IgD-negative memory B cell (primary cell): ENCODE measurements around the gene LMLN. TPM values are rescaled to one million over a fixed set of nuclear protein-coding genes. Genes with fewer than 3 reads are reported as not detected.
A peak's percentile ranks its signal among the peaks of the same experiment; 100 is the strongest.
"Not testable (repeated sequence)": the region's sequence is repeated elsewhere in the genome, so short reads cannot be mapped to it uniquely, and the experiment has no call there.

Experiments used
- H3K27ac Mint-ChIP-seq, 3 donors: one replicate each; pipeline ENCODE4 v1.8.0; 2020 to 2022; ENCODE audit warnings: mild to moderate bottlenecking in 3 of 3, mixed read lengths in 3 of 3, moderate library complexity in 1 of 3
- H3K27me3 Mint-ChIP-seq: one replicate; pipeline ENCODE4 v1.8.0; 2021; ENCODE audit warnings: mixed read lengths
- H3K36me3 Mint-ChIP-seq: one replicate; pipeline ENCODE4 v1.8.0; 2020; ENCODE audit warnings: mild to moderate bottlenecking, mixed read lengths
- H3K4me1 Mint-ChIP-seq, 3 donors: one replicate each; pipeline ENCODE4 v1.8.0; 2020 to 2022; ENCODE audit warnings: mixed read lengths in 3 of 3, mild to moderate bottlenecking in 1 of 3
- H3K4me3 Mint-ChIP-seq, 4 donors: one replicate each; pipeline ENCODE4 v1.8.0; 2020 to 2022; ENCODE audit warnings: mild to moderate bottlenecking in 4 of 4, mixed read lengths in 4 of 4, moderate library complexity in 3 of 4
- H3K9me3 Mint-ChIP-seq, 3 donors: one replicate each; pipeline ENCODE4 v1.8.0; 2020 to 2021; ENCODE audit warnings: mixed read lengths in 3 of 3, mild to moderate bottlenecking in 1 of 3
- polyA plus RNA-seq: library from polyadenylated mRNA; unstranded; fragments of 300-500 nt; fragmentation: Illumina TruSeq; gene quantifications from one replicate; pipeline ENCODE4 v1.2.3, GENCODE V29; 2021

Gene LMLN
- polyA plus RNA-seq, 1 donor from 2014 or later: 1.3 TPM

DNA sequence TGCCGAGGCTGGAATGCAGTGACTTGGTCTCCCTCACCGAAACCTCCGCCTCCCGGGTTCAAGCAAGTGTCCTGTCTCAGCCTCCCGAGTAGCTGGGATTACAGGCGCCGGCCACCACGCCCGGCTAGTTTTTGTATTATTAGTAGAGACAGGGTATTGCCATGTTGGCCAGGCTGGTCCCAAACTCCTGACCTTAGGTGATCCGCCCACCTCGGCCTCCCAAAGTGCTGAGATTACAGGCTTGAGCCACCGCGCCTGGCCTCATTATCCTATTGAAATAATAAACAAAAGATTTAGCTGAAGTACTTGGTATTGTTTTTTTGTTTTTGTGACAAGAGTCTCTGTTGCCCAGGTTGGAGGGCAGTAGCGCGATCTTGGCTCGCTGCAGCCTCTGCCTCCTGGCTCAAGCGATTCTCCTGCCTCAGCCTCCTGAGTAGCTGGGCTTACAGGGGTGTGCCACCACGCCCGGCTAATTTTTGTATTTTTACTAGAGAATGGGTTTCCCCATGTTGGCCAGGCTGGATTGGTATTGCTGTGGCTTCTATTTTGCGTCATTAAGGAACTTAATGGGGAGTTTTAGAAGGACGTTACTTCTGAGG, 8.5 kb upstream of the LMLN start:
- peaks cover 6% of the 10 kb centered on the region for H3K36me3 Mint-ChIP-seq
- peaks cover 19 to 27% (median 26%) of the 10 kb centered on the region in 3 donors for H3K4me1 Mint-ChIP-seq
- no peaks in the 10 kb centered on the region for H3K27me3 Mint-ChIP-seq
- H3K9me3 Mint-ChIP-seq: no peaks in the 10 kb centered on the region
- H3K27ac Mint-ChIP-seq: peak overlapping the region; percentile 99 to 100 (median 100)
- H3K4me3 Mint-ChIP-seq: peak overlapping the region; percentile 96 to 99 (median 97)

DNA sequence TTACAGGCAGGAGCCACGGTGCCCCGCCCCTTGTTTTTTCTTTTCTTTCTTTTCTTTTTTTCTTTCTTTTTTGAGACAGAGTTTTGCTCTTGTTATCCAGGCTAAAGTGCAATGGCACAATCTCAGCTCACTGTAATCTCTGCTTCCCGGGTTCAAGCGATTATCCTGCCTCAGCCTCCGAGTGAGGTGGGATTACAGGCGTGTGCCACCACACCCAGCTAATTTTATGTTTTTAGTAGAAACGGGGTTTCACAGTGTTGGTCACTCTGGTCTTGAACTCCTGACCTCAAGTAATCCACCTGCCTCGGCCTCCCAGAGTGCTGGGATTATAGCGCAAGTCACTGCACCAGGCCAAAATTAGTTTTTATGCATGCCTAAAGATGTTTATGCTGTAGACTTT, 7.6 kb upstream of the LMLN start:
- no peaks in the 10 kb centered on the region for H3K9me3 Mint-ChIP-seq
- no peaks in the 10 kb centered on the region for H3K27me3 Mint-ChIP-seq
- peaks cover 19 to 32% (median 27%) of the 10 kb centered on the region in 3 donors for H3K4me1 Mint-ChIP-seq
- H3K27ac Mint-ChIP-seq: peak overlapping the region in 2 of 3 donors; percentile 73 to 79
- peaks cover 6% of the 10 kb centered on the region for H3K36me3 Mint-ChIP-seq
- H3K4me3 Mint-ChIP-seq: peak overlapping the region in 2 of 4 donors; percentile 28 to 30

DNA sequence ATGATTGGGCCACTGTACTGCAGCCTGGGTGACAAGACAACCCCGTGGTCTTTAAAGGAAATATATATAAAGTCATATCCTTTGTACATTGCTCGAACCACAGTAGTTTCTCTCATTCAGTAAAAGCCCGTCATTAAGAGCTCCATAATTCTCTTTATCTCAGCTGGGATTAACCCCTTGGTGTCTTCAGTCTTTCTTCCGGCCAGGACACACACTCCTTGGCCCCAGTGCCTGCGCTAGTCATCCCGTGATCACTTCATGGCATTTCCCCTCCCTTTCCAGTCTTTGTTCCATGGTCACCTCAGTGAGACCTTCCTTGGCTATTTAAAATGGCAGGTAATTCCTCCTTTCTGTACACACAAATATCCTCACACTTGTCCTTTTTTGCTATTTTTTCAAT, 6.7 kb upstream of the LMLN start:
- Mint-ChIP-seq H3K27ac (peak overlapping the region; percentile 71 to 79 (median 79)), H3K9me3 (no peaks in the 10 kb centered on the region), H3K4me3 (peak overlapping the region; percentile 2 to 70 (median 40)), H3K4me1 (peaks cover 20 to 36% (median 31%) of the 10 kb centered on the region in 3 donors), H3K36me3 (peaks cover 6% of the 10 kb centered on the region), H3K27me3 (no peaks in the 10 kb centered on the region)

DNA sequence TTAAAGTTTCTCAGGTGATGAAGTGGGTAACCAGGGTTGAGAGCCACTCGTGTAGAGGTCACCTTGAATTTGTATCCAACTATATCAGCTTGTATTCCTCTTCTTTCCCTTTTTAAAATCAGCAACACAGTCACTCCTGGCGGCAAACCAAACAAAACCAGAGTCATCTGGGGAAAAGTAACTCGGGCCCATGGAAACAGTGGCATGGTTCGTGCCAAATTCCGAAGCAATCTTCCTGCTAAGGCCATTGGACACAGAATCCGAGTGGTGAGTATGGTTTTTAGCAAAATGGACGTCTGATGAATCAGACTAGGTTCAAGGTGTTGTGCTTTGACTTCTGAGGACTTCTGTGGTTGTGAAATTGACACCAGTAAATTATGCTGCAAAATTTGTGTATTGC, 6.1 kb upstream of the LMLN start:
- H3K4me3 Mint-ChIP-seq: peak overlapping the region in 2 of 4 donors; percentile 16 to 64
- H3K27ac Mint-ChIP-seq: peak overlapping the region; percentile 4 to 79 (median 79)
- no peaks in the 10 kb centered on the region for H3K27me3 Mint-ChIP-seq
- H3K4me1 Mint-ChIP-seq: peaks cover 24 to 36% (median 35%) of the 10 kb centered on the region in 3 donors
- no peaks in the 10 kb centered on the region for H3K9me3 Mint-ChIP-seq
- peaks cover 6% of the 10 kb centered on the region for H3K36me3 Mint-ChIP-seq

DNA sequence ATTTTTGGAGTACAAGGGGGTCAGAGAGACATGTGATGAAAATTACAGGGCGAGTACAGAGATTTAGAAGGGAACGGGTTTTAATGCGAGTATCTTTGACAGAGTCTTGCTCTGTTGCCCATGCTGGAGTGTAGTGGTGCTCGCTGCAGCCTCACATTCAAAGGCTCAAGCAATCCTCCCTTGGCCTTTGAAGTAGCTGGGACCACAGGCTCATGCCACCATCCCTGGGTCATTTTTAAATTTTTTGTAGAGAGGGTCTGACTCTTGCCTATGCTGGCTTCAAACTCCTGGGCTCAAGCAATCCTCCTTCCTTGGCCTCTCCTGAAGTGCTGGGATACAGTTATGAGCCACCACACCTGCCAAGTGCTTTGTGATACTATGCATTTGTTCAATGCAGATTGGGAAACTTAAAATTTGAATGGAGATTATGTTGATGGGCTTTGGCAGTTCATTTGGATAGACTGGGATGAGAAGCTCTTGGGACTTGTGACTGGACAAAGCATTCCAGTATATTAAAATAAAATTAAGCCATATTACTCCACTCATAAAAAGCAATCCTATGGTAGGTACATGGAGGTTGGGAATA, 4.0 kb upstream of the LMLN start:
- Mint-ChIP-seq H3K36me3 (peaks cover 3% of the 10 kb centered on the region), H3K27me3 (no peaks in the 10 kb centered on the region), H3K27ac (peak overlapping the region in 1 of 3 donors; percentile 19), H3K4me3 (peak overlapping the region in 1 of 4 donors; percentile 78), H3K9me3 (no peaks in the 10 kb centered on the region), H3K4me1 (peaks cover 29 to 35% (median 34%) of the 10 kb centered on the region in 3 donors)

DNA sequence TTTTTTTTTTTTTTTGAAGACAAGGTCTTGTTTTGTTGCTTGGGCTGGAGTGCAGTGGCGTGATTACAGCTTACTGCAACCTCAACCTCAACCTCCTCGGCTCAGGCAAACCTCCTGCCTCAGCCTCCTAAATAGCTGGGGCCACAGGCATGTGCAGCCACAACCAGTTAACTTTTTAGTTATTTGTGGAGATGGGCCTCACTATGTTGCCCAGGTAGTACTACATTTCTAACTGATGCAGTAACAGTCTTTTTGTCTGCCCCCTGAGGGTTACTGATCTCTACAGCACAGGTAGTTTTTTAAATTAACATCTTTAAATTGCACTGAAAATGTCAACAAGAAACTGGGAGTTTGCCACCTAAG, 3.4 kb upstream of the LMLN start:
- Mint-ChIP-seq H3K27ac (peak overlapping the region in 2 of 3 donors; percentile 64 to 92), H3K9me3 (no peaks in the 10 kb centered on the region), H3K27me3 (no peaks in the 10 kb centered on the region), H3K4me1 (peaks cover 29 to 35% (median 33%) of the 10 kb centered on the region in 3 donors), H3K36me3 (peaks cover 3% of the 10 kb centered on the region), H3K4me3 (peak overlapping the region in 1 of 4 donors; percentile 78)

DNA sequence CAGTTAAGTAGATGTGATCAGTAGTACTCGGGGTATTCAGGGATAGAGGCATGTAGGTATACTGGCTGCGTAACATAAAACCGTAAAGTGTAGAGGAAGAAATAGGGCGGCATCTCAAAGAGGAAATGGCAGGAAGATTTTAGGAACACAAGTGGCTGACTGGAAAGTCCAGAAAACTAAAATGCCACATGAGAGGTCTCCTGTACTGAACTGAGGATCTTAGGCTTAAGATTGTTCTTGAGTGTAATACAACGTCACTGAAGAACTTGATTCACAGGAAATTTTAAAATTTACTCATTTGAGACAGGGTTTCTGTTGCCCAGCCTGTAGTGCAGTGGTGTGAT, 2.3 kb upstream of the LMLN start:
- H3K4me1 Mint-ChIP-seq: peaks cover 29 to 38% (median 34%) of the 10 kb centered on the region in 3 donors
- peak overlapping the region in 2 of 4 donors; percentile 67 to 78 for H3K4me3 Mint-ChIP-seq
- H3K27ac Mint-ChIP-seq: peak overlapping the region; percentile 64 to 92 (median 78)
- no peaks in the 10 kb centered on the region for H3K27me3 Mint-ChIP-seq
- peaks cover 3% of the 10 kb centered on the region for H3K36me3 Mint-ChIP-seq
- no peaks in the 10 kb centered on the region for H3K9me3 Mint-ChIP-seq

DNA sequence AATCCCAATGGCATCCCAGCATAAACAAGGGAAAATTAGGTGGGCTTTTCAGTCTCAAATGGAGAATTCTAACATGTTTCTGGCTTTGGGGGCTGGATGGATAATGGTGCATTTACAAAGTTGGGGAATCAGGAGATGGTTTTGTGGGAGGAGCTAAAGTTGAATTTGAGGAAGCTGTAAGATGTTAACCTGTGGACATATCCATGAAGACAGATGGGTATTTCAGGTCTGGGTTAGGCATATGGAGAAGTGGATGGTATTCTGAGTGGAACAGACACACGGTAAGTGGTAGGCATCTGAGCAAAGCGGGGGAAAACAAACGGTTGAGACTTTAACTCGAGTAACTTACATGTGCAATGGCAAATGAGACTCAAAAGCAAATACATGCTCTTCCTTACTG, 1.7 kb upstream of the LMLN start:
- Mint-ChIP-seq H3K27ac (peak overlapping the region in 1 of 3 donors; percentile 79), H3K36me3 (no peaks in the 10 kb centered on the region), H3K27me3 (no peaks in the 10 kb centered on the region), H3K4me3 (peak overlapping the region; percentile 34 to 85 (median 58)), H3K9me3 (no peaks in the 10 kb centered on the region), H3K4me1 (peaks cover 25 to 38% (median 31%) of the 10 kb centered on the region in 3 donors)

DNA sequence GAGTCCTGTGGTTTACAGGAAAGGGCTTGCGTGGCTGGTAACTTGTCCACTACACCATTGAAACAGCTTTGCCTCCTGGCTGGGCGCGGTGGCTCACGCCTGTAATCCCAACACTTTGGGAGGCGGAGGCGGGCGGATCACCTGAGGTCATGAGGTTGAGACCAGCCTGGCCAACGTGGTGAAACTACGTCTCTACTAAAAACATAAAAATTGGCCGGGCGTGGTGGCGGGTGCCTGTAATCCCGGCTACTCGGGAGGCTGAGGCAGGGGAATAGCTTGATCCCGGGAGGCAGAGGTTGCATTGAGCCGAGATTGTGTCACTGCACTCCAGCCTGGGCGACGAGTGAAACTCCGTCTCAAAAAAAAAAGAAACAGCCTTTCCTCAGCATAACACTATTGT, 1.2 kb upstream of the LMLN start:
- H3K27me3 Mint-ChIP-seq, H3K9me3 Mint-ChIP-seq, H3K36me3 Mint-ChIP-seq: not testable (repeated sequence)
- H3K4me1 Mint-ChIP-seq: peaks cover 22 to 34% (median 26%) of the 10 kb centered on the region in 3 donors
- H3K4me3 Mint-ChIP-seq: peak overlapping the region in 1 of 4 donors; percentile 57
- H3K27ac Mint-ChIP-seq: peak overlapping the region in 2 of 3 donors; percentile 43 to 80

DNA sequence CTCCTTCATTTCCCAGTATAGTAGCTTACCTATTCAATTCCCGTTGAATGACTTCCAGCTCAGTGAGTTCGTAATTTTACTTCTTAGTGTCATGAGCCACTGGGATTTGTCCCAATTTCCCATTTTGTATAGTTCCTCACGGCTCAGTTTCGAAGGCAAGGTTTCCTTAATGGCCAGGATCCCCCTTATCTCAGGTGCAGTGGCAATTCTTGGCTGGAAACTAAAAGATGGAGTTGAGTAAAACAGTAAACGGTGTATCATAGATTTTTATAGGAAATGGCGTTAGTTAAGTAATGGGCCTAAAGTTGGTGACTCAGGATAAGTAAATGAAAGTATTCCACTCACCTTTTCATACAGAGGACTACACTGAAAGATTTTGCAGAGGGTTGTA, 522 bp upstream of the LMLN start:
- no peaks in the 10 kb centered on the region for H3K9me3 Mint-ChIP-seq
- H3K4me1 Mint-ChIP-seq: peaks cover 22 to 31% (median 23%) of the 10 kb centered on the region in 3 donors
- H3K4me3 Mint-ChIP-seq: peak overlapping the region; percentile 70 to 96 (median 91)
- H3K27ac Mint-ChIP-seq: peak overlapping the region; percentile 80 to 96 (median 95)
- no peaks in the 10 kb centered on the region for H3K27me3 Mint-ChIP-seq
- H3K36me3 Mint-ChIP-seq: no peaks in the 10 kb centered on the region

DNA sequence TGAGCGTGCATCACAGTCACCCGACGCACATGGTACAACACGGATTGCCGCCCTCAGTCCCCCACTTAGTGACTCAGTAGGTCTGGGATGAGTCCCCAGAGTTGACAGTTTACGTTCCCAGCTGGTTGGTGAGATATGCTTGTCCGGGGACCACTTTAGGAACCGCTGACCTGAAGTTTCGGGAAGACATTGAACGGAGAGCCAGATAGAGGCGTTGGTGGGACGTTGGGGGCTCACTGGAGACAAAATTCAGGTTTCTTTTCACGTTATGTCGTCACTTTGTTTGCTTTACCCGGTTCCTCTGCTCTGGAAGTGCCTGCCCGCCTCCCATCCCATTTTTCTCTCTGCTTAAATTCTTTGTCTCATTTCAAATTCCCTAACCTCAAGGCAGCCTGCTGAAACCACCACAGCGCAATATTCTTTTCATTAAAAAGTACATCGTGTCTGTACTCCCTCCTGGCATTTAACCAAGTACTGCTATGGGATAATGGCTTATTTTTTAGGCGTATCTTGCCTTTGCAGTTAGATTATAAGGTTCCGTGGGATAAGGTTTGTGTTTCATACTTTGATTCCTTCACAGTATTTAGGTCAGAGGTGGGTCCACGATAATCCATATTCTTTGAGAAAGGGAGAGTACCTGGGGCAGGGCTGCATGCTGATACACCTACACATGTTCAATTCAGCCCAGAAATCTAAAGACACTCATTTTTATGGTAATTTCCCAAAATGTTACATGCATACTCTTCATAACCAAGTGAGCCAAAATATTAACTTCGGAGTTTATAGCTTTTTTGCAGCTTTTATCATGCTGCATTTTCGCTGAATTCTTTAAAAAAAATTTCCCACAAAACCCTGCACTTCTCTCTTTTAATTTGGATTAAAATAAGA, 921 bp downstream of the LMLN start:
- peak overlapping the region; percentile 80 to 96 (median 95) for H3K27ac Mint-ChIP-seq
- no peaks in the 10 kb centered on the region for H3K36me3 Mint-ChIP-seq
- H3K27me3 Mint-ChIP-seq: no peaks in the 10 kb centered on the region
- H3K4me3 Mint-ChIP-seq: peak overlapping the region; percentile 70 to 96 (median 91)
- peaks cover 19 to 31% (median 23%) of the 10 kb centered on the region in 3 donors for H3K4me1 Mint-ChIP-seq
- no peaks in the 10 kb centered on the region for H3K9me3 Mint-ChIP-seq

DNA sequence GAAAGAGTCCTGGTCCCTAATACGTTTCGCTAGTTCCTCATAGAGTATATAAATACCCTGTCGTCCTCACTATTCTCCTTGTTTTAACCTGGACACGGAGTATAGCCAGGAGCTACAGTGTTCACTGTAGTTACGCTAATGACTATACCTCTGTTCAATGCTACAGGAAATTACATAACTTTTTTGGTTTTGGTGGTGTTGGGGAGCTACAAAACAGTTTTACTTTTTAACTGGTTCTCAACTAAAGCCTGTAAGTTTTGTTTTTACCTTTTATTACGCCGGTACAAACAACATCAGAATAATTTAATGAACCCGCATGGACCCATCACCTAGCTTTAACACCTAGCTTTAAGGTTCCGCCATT, 1.5 kb downstream of the LMLN start:
- H3K4me1 Mint-ChIP-seq: peaks cover 19 to 31% (median 23%) of the 10 kb centered on the region in 3 donors
- no peaks in the 10 kb centered on the region for H3K9me3 Mint-ChIP-seq
- H3K4me3 Mint-ChIP-seq: peak overlapping the region in 1 of 4 donors; percentile 70
- H3K36me3 Mint-ChIP-seq: no peaks in the 10 kb centered on the region
- H3K27me3 Mint-ChIP-seq: no peaks in the 10 kb centered on the region
- peak overlapping the region in 1 of 3 donors; percentile 80 for H3K27ac Mint-ChIP-seq

DNA sequence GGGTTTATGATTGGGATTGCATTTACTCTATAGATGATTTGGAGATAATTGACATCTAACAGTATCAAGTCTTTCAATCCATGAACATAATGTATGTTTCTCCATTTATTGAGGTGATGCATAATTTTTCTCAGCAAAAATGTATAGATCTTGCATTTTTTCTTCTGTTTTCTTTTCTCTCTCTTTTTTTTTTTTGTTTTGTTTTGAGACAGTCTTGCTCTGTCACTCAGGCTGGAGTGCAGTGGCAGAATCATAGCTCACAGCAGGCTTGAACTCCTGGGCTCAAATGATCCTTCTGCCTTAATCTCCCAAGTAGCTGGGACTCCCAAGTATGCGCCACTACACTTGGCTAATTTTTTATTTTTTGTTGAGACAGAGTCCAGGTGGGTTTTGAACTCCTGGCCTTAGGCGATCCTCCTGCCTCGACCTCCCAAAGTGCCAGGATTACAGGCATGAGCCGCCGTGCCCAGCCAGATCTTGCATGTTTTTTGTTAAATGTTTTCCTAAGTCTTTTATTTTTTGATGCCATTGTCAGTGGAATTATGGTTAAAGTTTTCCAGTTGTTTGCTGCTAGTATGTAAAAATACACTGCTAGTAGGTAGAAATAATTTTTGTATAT, 3.1 kb downstream of the LMLN start:
- peaks cover 19 to 21% (median 20%) of the 10 kb centered on the region in 3 donors for H3K4me1 Mint-ChIP-seq

DNA sequence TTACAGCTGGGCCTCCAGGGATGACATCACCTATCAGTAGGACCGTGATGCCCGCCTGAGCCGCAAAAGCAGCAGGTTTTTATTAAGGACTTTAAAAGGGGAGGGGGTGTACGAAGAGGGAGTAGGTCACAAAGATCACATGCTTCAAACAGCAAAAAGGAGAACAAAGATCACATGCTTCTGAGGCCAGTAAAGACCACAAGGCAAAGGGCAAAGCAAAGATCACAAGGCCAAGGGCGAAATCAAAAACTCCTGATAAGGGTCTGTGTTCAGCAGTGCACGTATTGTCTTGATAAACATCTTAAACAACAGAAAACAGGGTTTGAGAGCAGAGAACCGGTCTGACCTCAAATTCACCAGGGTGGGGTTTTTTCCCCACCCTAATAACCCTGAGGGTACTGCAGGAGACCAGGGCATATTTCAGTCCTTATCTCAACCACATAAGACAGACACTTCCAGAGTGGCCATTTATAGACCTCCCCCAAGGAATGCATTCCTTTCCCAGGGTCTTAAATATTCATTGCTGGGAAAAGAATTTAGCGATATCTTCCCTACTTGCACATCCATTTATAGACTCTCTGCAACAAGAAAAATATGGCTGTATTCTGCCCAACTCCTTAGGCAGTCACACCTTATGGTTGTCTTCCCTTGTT, 7.4 kb downstream of the LMLN start:
- not testable (repeated sequence) for H3K4me1 Mint-ChIP-seq, H3K27ac Mint-ChIP-seq, H3K36me3 Mint-ChIP-seq, H3K27me3 Mint-ChIP-seq, H3K4me3 Mint-ChIP-seq, H3K9me3 Mint-ChIP-seq

More for the DNA sequence above, 3.1 kb downstream of the LMLN start:
- no peak overlapping the region for H3K27ac Mint-ChIP-seq
- peaks cover 3% of the 10 kb centered on the region for H3K36me3 Mint-ChIP-seq
- peaks cover 0 to 4% (median 2%) of the 10 kb centered on the region in 3 donors for H3K9me3 Mint-ChIP-seq
- H3K4me3 Mint-ChIP-seq: peak overlapping the region in 1 of 4 donors; percentile 28
- H3K27me3 Mint-ChIP-seq: no peaks in the 10 kb centered on the region
